LNCAP (cell line): ENCODE data around the gene COX4I2.

ENCODE experiments used
- CTCF ChIP-seq: fragments of 450-650 bp; IDR thresholded peaks from 2 replicates; pipeline ENCODE4 v1.5.1; 2017; ENCODE audit warnings: mild to moderate bottlenecking

The COX4I2 gene

GRCh38 chr20:31637660-31638059 lies at the start of gene COX4I2:
Gene COX4I2 (plus strand): TSS chr20:31637912. CDS start chr20:31639018, 1,106 bp downstream.
- TF ChIP-seq CTCF = no peak

GRCh38 chr20:31590717-31591225 lies 46.9 kb upstream of the COX4I2 start:
- no peak for TF ChIP-seq CTCF

GRCh38 chr20:31593221-31594001 lies 44.3 kb upstream of the COX4I2 start:
- no peak for TF ChIP-seq CTCF

GRCh38 chr20:31594002-31594557 lies 43.6 kb upstream of the COX4I2 start:
- no peak for TF ChIP-seq CTCF

GRCh38 chr20:31594558-31595379 lies 42.9 kb upstream of the COX4I2 start:
- no peak for TF ChIP-seq CTCF

GRCh38 chr20:31595380-31595653 lies 42.4 kb upstream of the COX4I2 start:
- TF ChIP-seq CTCF = no peak

- TF ChIP-seq CTCF = no peak
These were observed 41.9 kb upstream of the COX4I2 start for GRCh38 chr20:31595654-31596411.
